ENCODE results near the gene HP.

HP gene

GRCh38 chr16:72109966-72110530 is 55.7 kb downstream of the HP start:
- no peak overlapping the region for H3K27ac ChIP-seq
- intact Hi-C loops (cut with DNase I; ENCODE audit: low total_unique reads), result no loop called here
- TF ChIP-seq CTCF (IDR thresholded peaks at IDR 0.05), result no peak
- peaks cover 78 to 86% (median 82%) of the 10 kb centered on the region in 3 donors for H3K36me3 ChIP-seq
- DNase-seq, result no peak
- H3K4me1 ChIP-seq, result no peaks in the 10 kb centered on the region
- no peaks in the 10 kb centered on the region for H3K9me3 ChIP-seq
- H3K27me3 ChIP-seq, result no peaks in the 10 kb centered on the region
- H3K4me3 ChIP-seq, result no peak overlapping the region
